Epithelial cell of esophagus (primary cell): ENCODE results near the gene TRIM37.

Experiments
- DNase-seq: peaks from one replicate; pipeline ENCODE4 v3.0.0; 2010; ENCODE audit warnings: low read depth
- H3K4me3 ChIP-seq: 2 replicates; pipeline ENCODE4 v1.5.1; 2011; ENCODE audit warnings: mild to moderate bottlenecking, low read length, control low read depth
- CTCF ChIP-seq: IDR thresholded peaks from 2 replicates; pipeline ENCODE4 v1.5.1; 2011; ENCODE audit warnings: low read depth, mild to moderate bottlenecking, low read length, control low read depth, inconsistent platforms; ENCODE audit not compliant: insufficient read depth; ENCODE audit errors: missing control alignments

The TRIM37 gene

GRCh38 chr17:59038734-59039133 is 67.9 kb downstream of the TRIM37 start:
- TF ChIP-seq CTCF = no peak
- DNase-seq = peak; percentile 1

GRCh38 chr17:59037960-59038359 is 68.7 kb downstream of the TRIM37 start:
- DNase-seq = no peak
- no peak for TF ChIP-seq CTCF

More at GRCh38 chr17:59038734-59039133, 67.9 kb downstream of the TRIM37 start:
- H3K4me3 ChIP-seq = no peak overlapping the region

GRCh38 chr17:59030811-59031210 is 75.9 kb downstream of the TRIM37 start:
- no peak overlapping the region for H3K4me3 ChIP-seq
- no peak for DNase-seq
- no peak for TF ChIP-seq CTCF

More at GRCh38 chr17:59037960-59038359, 68.7 kb downstream of the TRIM37 start:
- H3K4me3 ChIP-seq = no peak overlapping the region

- TF ChIP-seq CTCF = no peak
- H3K4me3 ChIP-seq = no peak overlapping the region
- no peak for DNase-seq
Measured at GRCh38 chr17:59028328-59028727, 78.4 kb downstream of the TRIM37 start.

GRCh38 chr17:59027750-59028149 is 78.9 kb downstream of the TRIM37 start:
- no peak for DNase-seq
- TF ChIP-seq CTCF = no peak
- H3K4me3 ChIP-seq = no peak overlapping the region

GRCh38 chr17:59026176-59026939 is 80.3 kb downstream of the TRIM37 start:
- H3K4me3 ChIP-seq = no peak overlapping the region
- DNase-seq = no peak
- TF ChIP-seq CTCF = no peak

GRCh38 chr17:59024916-59025315 is 81.8 kb downstream of the TRIM37 start:
- no peak for TF ChIP-seq CTCF
- H3K4me3 ChIP-seq = no peak overlapping the region
- no peak for DNase-seq
